Measurements from ENCODE around the gene UBL7. TPM values are rescaled to one million over a fixed set of nuclear protein-coding genes. Genes with fewer than 3 reads are reported as not detected.

The UBL7 gene
- total RNA-seq, 1 experiment from 2014 or later = 73.9 TPM

GRCh38 chr15:74428970-74429780 lies 31.8 kb downstream of the UBL7 start:
- Histone ChIP-seq H3K79me2 (ENCODE audit: low read depth) (peaks cover 59% of the 10 kb centered on the region), H3K4me1 (replicated peaks; ENCODE audit: insufficient read depth) (peaks cover 17% of the 10 kb centered on the region), H3K4me3 (no peak overlapping the region), H2AFZ (no peak overlapping the region), H3F3A (ENCODE audit: insufficient read depth, low read depth) (peaks cover 3% of the 10 kb centered on the region; the same call in 1 of the 2 replicates), H3K4me2 (no peak overlapping the region), H3K36me3 (ENCODE audit: low read depth) (no peaks in the 10 kb centered on the region), H3K27ac (no peak overlapping the region), H4K20me1 (ENCODE audit: insufficient read depth) (no peaks in the 10 kb centered on the region), H3K9me2 (ENCODE audit: insufficient read depth) (no peaks in the 10 kb centered on the region), H3K9me3 (ENCODE audit: insufficient read depth, low read depth) (no peaks in the 10 kb centered on the region), H3K27me3 (ENCODE audit: insufficient read depth, low read depth) (no peaks in the 10 kb centered on the region)
- POLR2A ChIA-PET (ENCODE audit: unreplicated experiment) = no interaction called here
- TF ChIP-seq EZH2 (IDR thresholded peaks at IDR 0.05; ENCODE audit: low read depth) = no peak
- TF ChIP-seq, protein P1, sequence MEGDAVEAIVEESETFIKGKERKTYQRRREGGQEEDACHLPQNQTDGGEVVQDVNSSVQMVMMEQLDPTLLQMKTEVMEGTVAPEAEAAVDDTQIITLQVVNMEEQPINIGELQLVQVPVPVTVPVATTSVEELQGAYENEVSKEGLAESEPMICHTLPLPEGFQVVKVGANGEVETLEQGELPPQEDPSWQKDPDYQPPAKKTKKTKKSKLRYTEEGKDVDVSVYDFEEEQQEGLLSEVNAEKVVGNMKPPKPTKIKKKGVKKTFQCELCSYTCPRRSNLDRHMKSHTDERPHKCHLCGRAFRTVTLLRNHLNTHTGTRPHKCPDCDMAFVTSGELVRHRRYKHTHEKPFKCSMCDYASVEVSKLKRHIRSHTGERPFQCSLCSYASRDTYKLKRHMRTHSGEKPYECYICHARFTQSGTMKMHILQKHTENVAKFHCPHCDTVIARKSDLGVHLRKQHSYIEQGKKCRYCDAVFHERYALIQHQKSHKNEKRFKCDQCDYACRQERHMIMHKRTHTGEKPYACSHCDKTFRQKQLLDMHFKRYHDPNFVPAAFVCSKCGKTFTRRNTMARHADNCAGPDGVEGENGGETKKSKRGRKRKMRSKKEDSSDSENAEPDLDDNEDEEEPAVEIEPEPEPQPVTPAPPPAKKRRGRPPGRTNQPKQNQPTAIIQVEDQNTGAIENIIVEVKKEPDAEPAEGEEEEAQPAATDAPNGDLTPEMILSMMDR (conservative IDR thresholded peaks at IDR 0.05) = no peak
- DNase-seq = no peak
- CTCF ChIA-PET = no interaction called here
- intact Hi-C loops (cut with micrococcal nuclease; ENCODE audit: unreplicated experiment) = no loop called here
- no TSS peak for BruUV-seq (replicated peaks)

GRCh38 chr15:74428442-74428787 lies 32.5 kb downstream of the UBL7 start:
- Histone ChIP-seq H3K9me3 (ENCODE audit: insufficient read depth, low read depth) (no peaks in the 10 kb centered on the region), H4K20me1 (ENCODE audit: insufficient read depth) (no peaks in the 10 kb centered on the region), H2AFZ (no peak overlapping the region), H3K4me2 (no peak overlapping the region), H3F3A (ENCODE audit: insufficient read depth, low read depth) (peaks cover 9% of the 10 kb centered on the region), H3K36me3 (ENCODE audit: low read depth) (no peaks in the 10 kb centered on the region), H3K9me2 (ENCODE audit: insufficient read depth) (no peaks in the 10 kb centered on the region), H3K27me3 (ENCODE audit: insufficient read depth, low read depth) (no peaks in the 10 kb centered on the region), H3K79me2 (ENCODE audit: low read depth) (peaks cover 60% of the 10 kb centered on the region), H3K4me3 (no peak overlapping the region), H3K27ac (no peak overlapping the region), H3K4me1 (replicated peaks; ENCODE audit: insufficient read depth) (peaks cover 22% of the 10 kb centered on the region)
- ChIA-PET CTCF (interaction anchor here (0.7 kb wide), 1 partner anchor 46 kb away, joined by 4 read pairs; no protein-coding TSS in a partner anchor), POLR2A (ENCODE audit: unreplicated experiment) (no interaction called here)
- no TSS peak for BruUV-seq (replicated peaks)
- no peak for DNase-seq
- intact Hi-C loops (cut with micrococcal nuclease; ENCODE audit: unreplicated experiment) = no loop called here
- TF ChIP-seq, protein P1 (conservative IDR thresholded peaks at IDR 0.05) = no peak
- no peak for TF ChIP-seq EZH2 (IDR thresholded peaks at IDR 0.05; ENCODE audit: low read depth)

GRCh38 chr15:74427607-74428441 lies 33.1 kb downstream of the UBL7 start:
- Histone ChIP-seq H3K27ac (no peak overlapping the region), H3K4me3 (no peak overlapping the region), H3K9me3 (ENCODE audit: insufficient read depth, low read depth) (no peaks in the 10 kb centered on the region), H4K20me1 (ENCODE audit: insufficient read depth) (no peaks in the 10 kb centered on the region), H3K4me2 (no peak overlapping the region), H2AFZ (no peak overlapping the region), H3K4me1 (replicated peaks; ENCODE audit: insufficient read depth) (peaks cover 28% of the 10 kb centered on the region), H3F3A (ENCODE audit: insufficient read depth, low read depth) (peaks cover 13% of the 10 kb centered on the region), H3K36me3 (ENCODE audit: low read depth) (no peaks in the 10 kb centered on the region), H3K9me2 (ENCODE audit: insufficient read depth) (no peaks in the 10 kb centered on the region), H3K79me2 (ENCODE audit: low read depth) (peaks cover 59% of the 10 kb centered on the region), H3K27me3 (ENCODE audit: insufficient read depth, low read depth) (no peaks in the 10 kb centered on the region)
- no peak for DNase-seq
- ChIA-PET POLR2A (ENCODE audit: unreplicated experiment) (no interaction called here), CTCF (interaction anchor here (0.7 kb wide), 1 partner anchor 46 kb away, joined by 4 read pairs; no protein-coding TSS in a partner anchor)
- intact Hi-C loops (cut with micrococcal nuclease; ENCODE audit: unreplicated experiment) = no loop called here
- TF ChIP-seq EZH2 (IDR thresholded peaks at IDR 0.05; ENCODE audit: low read depth) = no peak
- BruUV-seq (replicated peaks) = no TSS peak
